Measurements from ENCODE around the gene ZNF18. TPM values are rescaled to one million over a fixed set of nuclear protein-coding genes. Genes with fewer than 3 reads are reported as not detected.

Gene ZNF18
- polyA plus RNA-seq, 2 of the 4 experiments (the other 2 are of a cell fraction) = 5.1 to 12.3 TPM

DNA sequence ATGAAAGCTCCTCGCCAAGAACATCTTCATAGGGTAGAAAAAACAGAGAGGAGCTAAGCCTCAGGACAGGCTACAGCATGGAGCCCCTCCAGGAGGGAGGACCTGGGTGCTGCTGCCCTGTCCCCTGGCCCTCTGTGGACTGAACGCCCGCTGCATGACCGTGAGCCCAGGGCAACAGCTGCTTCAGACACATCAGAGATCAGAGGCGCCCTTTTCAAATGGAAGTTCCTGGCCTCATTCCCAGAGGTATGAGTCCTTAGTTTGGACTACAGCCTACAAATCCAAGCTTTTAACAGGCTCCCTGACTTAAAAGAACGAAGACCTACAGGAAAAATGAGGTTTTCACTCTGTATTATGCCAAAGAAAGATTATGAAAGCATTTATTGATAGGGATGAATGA is 48.5 kb downstream of the ZNF18 start:
- peaks cover 6% of the 10 kb centered on the region; the same call in 1 of the 3 replicates for H3K4me1 ChIP-seq
- POLR2A ChIA-PET = interaction anchor here (1.5 kb wide), 1 partner anchor 48 kb away, joined by 14 read pairs; the partner anchor contains the start of gene ZNF18
- CTCF ChIA-PET = interaction anchor here (0.7 to 2.9 kb wide), 2 partner anchors 13 to 556 kb away, joined by 3 to 15 read pairs; no protein-coding TSS in a partner anchor
- no peak overlapping the region for H3K4me3 ChIP-seq
- FAIRE-seq (no peak), ATAC-seq (peak; percentile 64 to 73), DNase-seq (ENCODE audit: low read depth in 1 of 2, low spot score in 1 of 2) (peak in 1 of 2 experiments; percentile 22)
- H3K27ac ChIP-seq = no peak overlapping the region
- TF ChIP-seq PHF8 (IDR thresholded peaks at IDR 0.05; ENCODE audit: borderline replicate concordance, low read depth) (no peak), CHD4 (IDR thresholded peaks at IDR 0.05; ENCODE audit: borderline replicate concordance) (no peak), FOSB (CRISPR knock-in tag; IDR thresholded peaks at IDR 0.05) (no peak), MAFK (IDR thresholded peaks at IDR 0.05; ENCODE audit: partially characterized antibody) (no peak), JUNB (IDR thresholded peaks at IDR 0.05) (no peak), HOXA7 (CRISPR knock-in tag; IDR thresholded peaks at IDR 0.05) (no peak), SREBF2 (IDR thresholded peaks at IDR 0.05) (no peak), ESRRA (IDR thresholded peaks at IDR 0.05; ENCODE audit: borderline replicate concordance, low read length) (no peak), RCOR1 (IDR thresholded peaks at IDR 0.05; ENCODE audit: low read depth, low read length) (no peak), TP53 (CRISPR knock-in tag; IDR thresholded peaks at IDR 0.05) (no peak), SMC3 (IDR thresholded peaks at IDR 0.05) (no peak), KDM1A (IDR thresholded peaks at IDR 0.05; ENCODE audit: low read depth) (no peak), MAZ (IDR thresholded peaks at IDR 0.05; ENCODE audit: borderline replicate concordance, low read depth, low read length) (no peak), ZC3H11A (IDR thresholded peaks at IDR 0.05) (no peak)
- TF ChIP-seq, protein P1, sequence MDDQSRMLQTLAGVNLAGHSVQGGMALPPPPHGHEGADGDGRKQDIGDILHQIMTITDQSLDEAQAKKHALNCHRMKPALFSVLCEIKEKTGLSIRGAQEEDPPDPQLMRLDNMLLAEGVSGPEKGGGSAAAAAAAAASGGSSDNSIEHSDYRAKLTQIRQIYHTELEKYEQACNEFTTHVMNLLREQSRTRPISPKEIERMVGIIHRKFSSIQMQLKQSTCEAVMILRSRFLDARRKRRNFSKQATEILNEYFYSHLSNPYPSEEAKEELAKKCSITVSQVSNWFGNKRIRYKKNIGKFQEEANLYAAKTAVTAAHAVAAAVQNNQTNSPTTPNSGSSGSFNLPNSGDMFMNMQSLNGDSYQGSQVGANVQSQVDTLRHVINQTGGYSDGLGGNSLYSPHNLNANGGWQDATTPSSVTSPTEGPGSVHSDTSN (IDR thresholded peaks at IDR 0.05) = no peak
- TF ChIP-seq, protein P2, sequence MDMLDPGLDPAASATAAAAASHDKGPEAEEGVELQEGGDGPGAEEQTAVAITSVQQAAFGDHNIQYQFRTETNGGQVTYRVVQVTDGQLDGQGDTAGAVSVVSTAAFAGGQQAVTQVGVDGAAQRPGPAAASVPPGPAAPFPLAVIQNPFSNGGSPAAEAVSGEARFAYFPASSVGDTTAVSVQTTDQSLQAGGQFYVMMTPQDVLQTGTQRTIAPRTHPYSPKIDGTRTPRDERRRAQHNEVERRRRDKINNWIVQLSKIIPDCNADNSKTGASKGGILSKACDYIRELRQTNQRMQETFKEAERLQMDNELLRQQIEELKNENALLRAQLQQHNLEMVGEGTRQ (IDR thresholded peaks at IDR 0.05) = no peak
- TF ChIP-seq, protein P3, sequence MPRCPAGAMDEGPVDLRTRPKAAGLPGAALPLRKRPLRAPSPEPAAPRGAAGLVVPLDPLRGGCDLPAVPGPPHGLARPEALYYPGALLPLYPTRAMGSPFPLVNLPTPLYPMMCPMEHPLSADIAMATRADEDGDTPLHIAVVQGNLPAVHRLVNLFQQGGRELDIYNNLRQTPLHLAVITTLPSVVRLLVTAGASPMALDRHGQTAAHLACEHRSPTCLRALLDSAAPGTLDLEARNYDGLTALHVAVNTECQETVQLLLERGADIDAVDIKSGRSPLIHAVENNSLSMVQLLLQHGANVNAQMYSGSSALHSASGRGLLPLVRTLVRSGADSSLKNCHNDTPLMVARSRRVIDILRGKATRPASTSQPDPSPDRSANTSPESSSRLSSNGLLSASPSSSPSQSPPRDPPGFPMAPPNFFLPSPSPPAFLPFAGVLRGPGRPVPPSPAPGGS (IDR thresholded peaks at IDR 0.05) = no peak
- peak overlapping the region; percentile 52 for H3K4me2 ChIP-seq
- 29% methylated on average over 6 of the region's 6 CpGs for WGBS (ENCODE audit: missing lambda C conversion rate)
- H3K9me3 ChIP-seq = peaks cover 12% of the 10 kb centered on the region

DNA sequence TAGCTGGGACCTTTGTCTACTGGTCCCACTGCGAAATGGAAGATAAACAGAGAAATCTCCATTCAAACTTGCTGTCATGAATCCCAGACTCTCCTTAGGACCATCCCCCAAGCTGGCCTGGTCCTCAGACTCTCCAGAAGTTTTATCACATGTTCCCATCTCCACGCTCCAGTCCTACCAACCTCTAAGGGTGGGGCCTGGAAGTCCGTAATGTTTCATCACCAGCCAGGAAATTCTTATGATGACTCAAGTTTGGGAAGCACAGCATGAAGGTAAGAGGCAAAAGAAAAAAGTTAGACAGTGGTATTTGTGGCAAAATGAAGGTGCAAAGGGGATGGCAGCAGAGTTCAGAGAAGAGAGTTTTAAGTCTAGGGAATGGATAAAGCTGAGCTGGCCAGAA is 52.7 kb downstream of the ZNF18 start:
- FAIRE-seq (no peak), DNase-seq (ENCODE audit: low read depth in 1 of 2, low spot score in 1 of 2) (peak in 1 of 2 experiments; percentile 26), ATAC-seq (peak; percentile 45 to 57; a peak in 3 of 6 replicates)
- H3K4me3 ChIP-seq = no peak overlapping the region
- H3K4me2 ChIP-seq = peak overlapping the region; percentile 13; the same call in 1 of the 3 replicates
- CTCF ChIA-PET = interaction anchor here (2.3 kb wide), 1 partner anchor 9 kb away, joined by 23 read pairs; no protein-coding TSS in a partner anchor
- WGBS (ENCODE audit: missing lambda C conversion rate) = 24% methylated on average over 3 of the region's 3 CpGs
- peaks cover 6% of the 10 kb centered on the region; the same call in 1 of the 3 replicates for H3K4me1 ChIP-seq
- H3K9me3 ChIP-seq = no peaks in the 10 kb centered on the region
- TF ChIP-seq ESRRA (IDR thresholded peaks at IDR 0.05; ENCODE audit: borderline replicate concordance, low read length) = no peak
- no peak for TF ChIP-seq RCOR1 (IDR thresholded peaks at IDR 0.05; ENCODE audit: low read depth, low read length)
- no peak for TF ChIP-seq EHF (CRISPR knock-in tag; IDR thresholded peaks at IDR 0.05)
- TF ChIP-seq TP53 (CRISPR knock-in tag; IDR thresholded peaks at IDR 0.05) = no peak
- TF ChIP-seq CBX8 (IDR thresholded peaks at IDR 0.05) = no peak
- TF ChIP-seq NPAS2 (CRISPR knock-in tag; IDR thresholded peaks at IDR 0.05; ENCODE audit: borderline replicate concordance) = no peak
- TF ChIP-seq, protein P4, sequence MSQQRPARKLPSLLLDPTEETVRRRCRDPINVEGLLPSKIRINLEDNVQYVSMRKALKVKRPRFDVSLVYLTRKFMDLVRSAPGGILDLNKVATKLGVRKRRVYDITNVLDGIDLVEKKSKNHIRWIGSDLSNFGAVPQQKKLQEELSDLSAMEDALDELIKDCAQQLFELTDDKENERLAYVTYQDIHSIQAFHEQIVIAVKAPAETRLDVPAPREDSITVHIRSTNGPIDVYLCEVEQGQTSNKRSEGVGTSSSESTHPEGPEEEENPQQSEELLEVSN (IDR thresholded peaks at IDR 0.05; ENCODE audit: borderline replicate concordance, low read depth) = no peak
- no peak for TF ChIP-seq BHLHE40 (IDR thresholded peaks at IDR 0.05; ENCODE audit: low read depth, low read length)
- TF ChIP-seq HOXA7 (CRISPR knock-in tag; IDR thresholded peaks at IDR 0.05) = no peak
- TF ChIP-seq CHD4 (IDR thresholded peaks at IDR 0.05; ENCODE audit: borderline replicate concordance) = no peak
- TF ChIP-seq FOSB (CRISPR knock-in tag; IDR thresholded peaks at IDR 0.05) = no peak
- TF ChIP-seq CBX2 (IDR thresholded peaks at IDR 0.05; ENCODE audit: borderline replicate concordance, low read depth) = no peak
- peak overlapping the region in 1 of 2 experiments; percentile 21; a peak in 1 of 6 replicates for H3K27ac ChIP-seq
- POLR2A ChIA-PET = interaction anchor here (2.1 kb wide), 1 partner anchor 53 kb away, joined by 9 read pairs; the partner anchor contains the start of gene ZNF18

Measured in A549 (cell line).